ELF-1 (cell line): Measurements from ENCODE around the gene CRACR2B.

Experiments used
- DNase-seq: peaks from one replicate; pipeline ENCODE4 v3.0.0-alpha.2; 2016; ENCODE audit warnings: low read depth, low spot score

CRACR2B gene

DNA sequence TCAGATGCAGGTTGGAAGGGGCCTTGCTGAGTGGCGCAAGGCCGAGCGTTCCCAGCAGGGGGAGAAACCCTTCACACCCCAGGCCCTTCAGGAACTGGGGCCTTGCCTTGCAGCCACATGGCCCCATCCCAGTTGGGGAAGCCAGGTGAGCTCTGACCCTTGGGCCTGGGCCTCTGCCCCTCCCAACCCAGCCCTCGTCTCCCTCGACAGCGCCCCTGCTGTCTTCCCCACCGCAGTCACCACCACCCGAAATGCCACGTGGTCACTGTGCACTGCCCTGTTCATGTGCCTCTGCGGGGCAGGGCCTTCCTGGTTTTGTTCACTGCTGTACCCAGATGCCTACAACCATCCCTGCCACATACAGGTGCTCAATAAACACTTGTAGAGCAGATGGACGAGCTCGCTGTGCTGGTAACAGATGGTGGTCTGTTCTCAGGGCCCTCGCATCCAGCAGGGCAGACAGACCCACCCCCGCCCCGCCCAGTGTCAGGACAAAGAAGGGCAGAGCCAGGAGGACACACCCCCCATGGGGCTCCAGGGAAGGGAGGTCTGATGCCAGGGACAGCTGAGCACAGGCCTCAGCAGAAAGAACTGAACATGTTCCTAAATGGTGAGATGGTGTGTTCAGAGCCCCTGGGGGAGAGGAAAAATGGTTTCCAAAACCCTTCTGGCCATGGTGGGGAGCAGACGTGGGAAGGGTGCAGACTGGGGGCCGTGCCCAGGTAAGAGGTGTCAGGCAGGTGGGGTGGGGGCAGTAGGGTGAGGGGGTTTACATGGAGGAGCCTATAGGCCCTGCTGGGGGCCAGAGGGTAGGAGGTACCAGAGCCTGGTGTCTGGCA lies 10.9 kb downstream of the CRACR2B start:
- DNase-seq = peak; percentile 69

DNA sequence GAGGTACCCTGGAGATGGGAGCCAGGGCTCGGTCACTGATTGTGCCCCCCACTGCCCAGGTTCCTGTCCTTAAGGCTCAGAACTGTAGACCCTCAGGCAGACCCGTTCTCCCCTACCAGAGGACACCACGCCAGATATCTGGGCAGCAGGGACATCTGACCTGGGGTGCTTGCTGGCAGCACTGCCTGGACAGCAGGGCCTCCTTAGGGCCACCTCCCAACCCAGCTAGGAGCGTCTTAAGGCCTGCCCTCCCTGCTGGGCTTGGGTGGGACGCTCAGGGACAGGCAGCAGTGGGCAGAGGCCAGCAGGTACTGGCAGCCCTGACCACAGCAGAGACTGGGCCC lies 11.5 kb downstream of the CRACR2B start:
- no peak for DNase-seq

DNA sequence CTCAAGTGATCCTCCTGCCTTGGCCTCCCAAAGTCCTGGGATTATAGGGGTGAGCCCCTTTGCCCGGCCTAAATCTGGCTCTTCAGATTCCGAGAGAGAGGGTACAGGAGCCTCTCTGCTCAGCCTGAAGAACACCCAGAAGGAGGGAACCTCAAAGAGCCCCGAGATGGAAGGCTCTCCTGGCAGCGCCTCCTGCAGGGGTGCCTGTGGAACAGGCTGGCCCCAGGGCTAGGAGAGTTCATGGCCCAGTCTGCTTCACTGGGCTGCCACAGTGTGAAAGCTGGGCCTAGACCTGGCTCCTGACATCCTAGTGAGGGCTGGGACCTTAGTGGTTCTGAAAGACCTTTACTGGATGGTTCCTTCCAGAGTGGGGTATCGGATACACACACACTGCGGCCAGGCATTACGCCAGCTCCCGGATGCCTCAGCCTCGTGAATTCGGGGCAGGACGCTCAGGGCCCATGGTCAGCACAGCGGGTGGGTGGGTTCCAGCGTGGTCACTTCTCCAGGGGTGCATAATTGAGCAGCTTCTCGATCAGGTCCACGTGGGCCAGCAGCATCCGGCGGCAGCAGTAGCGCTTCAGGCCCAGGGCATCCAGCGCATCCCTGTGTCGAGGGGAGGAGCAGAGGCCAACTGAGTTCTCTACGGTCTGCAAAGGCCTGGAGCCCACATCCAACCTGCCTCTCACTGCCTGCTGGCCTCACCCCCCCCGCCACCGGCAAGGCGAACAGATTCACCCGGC lies 12.3 kb downstream of the CRACR2B start:
- DNase-seq = no peak

DNA sequence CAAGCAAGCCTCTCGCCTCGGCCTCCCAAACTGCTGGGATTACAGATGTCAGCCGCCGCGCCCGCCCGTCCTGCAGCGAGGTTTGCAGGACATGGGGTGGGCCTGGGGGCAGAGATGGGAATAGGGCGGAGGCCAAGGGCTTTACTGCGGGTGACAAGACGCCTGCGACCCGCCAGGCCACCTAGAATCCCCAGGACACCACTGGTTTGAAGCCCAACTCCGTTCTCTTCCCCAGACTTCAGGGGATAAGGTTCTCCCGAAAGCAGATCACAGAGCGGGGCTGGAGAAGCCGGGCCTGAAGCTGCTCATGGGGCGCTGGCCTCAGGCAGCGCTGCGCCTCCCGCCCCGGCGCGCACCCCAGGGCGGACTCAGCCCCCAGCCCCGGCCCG lies 14.3 kb downstream of the CRACR2B start:
- peak; percentile 35 for DNase-seq

DNA sequence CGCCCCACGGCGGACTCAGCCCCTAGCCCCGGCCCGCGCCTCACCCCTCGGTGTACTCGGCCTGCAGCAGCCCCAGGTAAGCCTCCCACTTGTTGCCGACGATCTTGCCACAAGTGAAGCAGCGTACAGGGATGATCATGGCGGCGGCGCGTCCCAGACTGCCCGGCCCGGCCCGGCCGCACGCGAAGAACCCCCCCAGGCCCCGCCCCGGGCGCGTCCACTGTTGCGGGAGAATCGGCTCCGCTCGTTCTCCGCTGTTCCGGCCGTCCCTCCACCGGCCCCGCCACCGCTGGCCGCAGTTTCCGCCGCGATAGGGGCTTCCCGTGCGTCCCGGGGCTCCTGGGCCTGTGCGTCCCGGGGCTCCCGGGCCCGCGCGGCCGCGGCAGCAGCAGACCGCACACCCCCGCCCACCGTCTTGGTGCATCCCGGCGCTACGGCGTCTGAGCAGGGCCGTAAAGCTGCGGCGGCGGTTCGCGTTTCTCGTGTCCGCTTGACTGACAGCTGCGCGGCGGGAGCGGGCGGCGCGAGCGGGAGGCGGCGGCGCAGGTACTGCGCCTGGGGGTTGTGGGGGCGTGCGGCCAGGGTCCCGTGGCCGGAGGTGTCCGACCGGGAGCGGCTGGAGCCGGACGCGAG lies 14.8 kb downstream of the CRACR2B start, which contains the start of the genes POLR2L and TSPAN4:
POLR2L (minus strand) TSS at position 160 of the 633 bp plus-strand sequence; CDS start at position 139, 21 bp downstream.
TSPAN4 (plus strand) TSS at position 483 of the 633 bp plus-strand sequence. CDS start 7,453 bp downstream, outside the sequence.
- peak; percentile 91 for DNase-seq

DNA sequence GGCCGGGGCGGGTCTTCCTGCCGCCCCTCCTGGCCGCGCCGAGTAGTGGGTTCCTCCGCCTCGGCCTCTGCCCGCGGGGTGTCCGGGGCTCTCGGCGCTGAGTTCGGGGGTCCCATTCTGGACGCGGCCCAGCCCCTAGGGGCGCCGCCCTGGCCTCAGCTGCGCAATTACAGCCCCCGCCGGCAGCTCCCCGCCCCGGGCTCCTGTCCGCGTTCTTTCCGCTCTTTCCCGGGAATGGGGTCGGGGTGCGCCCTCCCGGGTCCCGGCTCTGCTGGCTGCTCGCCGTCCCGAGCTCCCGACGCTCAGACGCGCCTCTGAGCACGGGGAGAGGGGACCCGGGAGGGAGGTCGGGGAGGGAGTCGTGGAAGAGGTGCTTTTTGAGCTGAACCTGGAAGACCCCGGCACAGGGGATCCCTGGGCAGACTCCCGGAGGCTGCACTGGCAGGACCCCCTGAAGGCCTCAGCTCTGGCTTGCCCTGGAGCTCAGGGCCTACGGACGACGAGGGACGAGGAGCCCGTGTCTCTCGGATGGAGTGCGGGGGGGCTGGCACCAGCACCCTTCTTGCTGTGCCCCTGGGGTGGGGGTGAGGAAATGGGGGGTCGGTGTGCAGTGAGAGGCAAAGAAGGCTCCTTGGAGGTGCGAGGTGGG lies 15.5 kb downstream of the CRACR2B start:
- DNase-seq = no peak

DNA sequence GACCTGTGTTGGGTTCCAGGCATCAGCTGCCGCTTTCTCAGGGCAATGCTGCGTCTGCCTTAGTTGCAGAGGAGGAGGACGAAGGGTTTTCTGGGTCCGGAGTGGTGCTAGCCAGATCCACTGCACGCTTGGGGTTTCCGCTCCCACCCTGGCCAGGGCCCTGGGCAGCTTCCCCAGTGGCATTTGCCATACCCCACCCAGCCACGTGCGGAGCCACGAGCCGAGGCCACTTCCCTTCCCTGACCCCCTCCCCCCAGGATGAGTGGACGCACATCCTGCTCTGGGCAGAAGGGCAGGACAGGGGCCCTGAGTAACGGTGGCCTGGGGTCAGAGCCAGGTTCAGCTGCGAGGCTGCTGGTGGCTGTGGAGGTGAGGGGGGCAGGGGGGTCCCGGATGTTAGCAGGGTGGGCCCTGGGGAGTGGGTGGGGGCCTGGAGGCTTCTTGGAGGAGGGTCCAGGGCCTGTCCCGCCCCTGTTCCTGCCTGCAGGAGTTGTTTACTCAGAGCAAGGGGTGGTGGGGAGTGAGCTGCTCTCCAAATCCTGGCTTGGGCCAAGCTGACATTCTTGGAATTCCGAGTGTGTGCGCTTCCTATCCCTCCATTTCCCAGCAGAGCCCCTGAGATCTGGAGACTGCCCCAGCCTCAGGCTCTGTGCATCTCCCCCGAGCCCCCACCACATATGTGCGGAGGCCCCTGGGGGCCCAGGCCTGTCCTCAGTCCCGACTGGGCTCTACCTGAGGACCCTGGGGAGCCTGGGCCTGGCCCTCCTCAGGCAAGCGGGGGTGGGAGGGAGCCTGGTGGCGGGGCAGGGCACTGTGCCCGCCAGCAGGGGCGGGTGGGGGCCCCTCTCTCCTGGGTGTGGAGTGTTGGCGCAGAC lies 16.3 kb downstream of the CRACR2B start:
- peak; percentile 97 for DNase-seq

DNA sequence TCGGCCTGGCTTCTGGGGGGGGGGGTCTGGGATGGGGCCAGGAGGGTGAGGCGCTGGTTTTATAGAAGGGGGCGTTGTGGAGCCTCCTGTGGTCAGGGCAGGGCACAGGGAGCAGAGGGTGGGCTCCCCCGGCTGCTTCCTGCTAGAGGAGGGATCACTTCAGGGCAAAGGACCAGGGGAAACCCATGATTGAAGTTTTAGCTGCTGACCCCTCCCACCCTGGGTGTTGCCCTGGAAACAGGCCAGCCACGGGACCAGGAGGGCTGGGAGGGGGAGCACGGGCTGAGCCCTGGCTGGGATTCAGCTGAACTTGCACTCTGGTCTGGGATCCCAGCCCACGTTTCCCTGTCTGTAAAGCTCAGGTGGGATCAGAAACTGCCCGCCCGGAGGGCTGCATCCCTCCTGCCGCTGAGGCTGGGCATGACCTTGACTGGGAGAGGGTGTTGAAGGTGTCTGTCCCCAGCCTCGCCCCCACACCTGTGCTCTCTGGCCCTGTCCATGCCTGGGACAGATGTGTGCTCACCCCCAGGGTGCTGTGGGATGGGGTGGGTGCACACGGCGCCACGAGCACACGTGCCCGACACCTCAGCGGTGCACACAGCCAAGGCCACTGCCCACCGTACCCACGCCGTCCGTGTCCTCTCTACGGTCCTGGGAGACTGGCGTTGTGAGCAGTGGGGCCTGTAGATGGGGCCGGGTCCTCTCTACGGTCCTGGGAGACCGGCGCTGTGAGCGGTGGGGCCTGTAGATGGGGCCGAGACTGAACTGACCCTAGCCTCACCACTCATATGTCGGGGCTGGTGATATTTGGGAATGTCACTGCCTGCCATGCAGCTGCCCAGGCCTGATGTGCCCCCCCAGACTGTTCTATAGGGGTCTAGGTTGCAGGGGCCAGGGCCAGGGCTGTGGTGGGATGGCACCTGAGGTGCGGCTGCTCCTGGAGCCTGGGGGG lies 17.2 kb downstream of the CRACR2B start:
- peak; percentile 94 for DNase-seq

DNA sequence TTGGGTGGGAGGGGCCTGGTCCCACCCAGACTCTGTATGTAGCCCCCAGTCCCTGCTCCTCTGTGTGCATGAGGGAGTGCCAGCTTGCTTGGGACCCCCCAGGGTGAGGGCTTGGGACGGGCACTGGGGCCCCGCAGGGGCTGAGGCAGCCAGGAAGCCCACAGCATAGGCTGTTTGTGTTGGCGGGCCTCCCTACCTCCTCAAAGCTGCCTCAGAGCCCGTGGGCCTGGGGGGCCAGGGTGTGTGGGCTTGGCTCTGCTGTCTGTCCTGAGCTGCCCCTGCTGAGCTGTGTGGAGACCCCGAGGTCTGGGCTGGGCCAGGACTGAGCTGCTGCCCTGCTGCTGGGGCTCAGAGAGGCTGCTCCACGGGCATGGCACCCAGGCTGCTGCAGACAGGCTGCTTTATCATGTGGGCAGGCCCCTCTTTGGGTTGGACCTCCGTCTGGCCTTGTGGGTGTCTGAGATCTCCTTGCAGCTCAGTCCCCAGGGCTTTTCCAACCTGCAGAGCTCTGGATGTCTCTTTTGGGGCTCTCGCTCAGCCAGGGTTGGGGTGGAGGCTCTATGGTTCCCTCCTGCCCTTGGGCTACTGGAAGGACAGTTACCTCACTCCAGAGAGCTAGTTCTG lies 18.3 kb downstream of the CRACR2B start:
- no peak for DNase-seq

DNA sequence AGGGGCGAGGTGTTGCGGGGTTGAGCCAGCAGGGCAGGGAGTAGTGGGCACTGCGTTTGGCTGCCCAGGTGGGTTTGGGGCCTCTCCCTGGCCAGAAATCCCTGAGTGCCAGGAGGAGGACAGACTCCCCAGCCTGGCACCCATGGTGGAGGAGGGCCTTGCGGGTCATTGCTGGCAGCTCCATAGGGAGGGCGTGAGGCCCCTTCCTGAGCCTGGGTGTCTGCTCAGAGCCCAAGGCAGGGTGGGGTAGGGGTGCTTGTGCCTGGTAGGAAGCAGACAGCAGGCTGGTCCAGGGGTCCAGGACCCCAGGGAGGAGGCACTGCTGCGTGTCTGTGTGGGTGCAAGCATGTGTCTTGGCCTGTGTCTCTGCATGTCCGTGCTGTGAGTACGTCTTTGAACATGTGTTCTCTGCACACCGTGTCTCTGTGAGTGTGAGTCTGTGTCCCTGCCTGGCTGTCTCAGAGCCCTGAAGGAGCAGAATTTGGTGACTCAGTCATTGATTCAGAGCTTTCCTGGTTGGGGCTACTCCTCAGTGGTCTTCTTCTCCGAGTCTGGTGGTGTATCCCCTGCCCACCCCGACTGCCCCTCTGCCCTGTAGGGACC lies 18.9 kb downstream of the CRACR2B start:
- DNase-seq = no peak

DNA sequence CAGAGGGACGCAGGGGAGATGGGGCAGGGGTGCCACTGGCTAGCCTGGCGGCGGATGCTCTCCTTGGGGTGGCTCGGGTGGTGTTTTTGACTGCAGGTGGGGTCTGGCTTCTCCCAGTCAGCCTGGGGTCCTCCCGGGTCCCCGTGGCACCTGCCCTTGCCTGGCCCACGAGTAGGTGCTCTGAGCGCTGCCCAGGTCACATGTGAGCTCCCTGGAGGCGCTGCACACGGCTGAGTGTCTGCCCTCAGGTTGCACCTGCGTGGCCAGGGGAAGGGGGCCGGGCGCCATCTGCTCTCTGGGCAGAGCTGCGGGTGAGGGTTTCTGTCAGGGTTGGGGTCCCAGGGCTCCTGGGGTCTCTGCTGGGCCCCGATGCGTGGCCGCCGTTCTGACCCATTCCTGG lies 20.2 kb downstream of the CRACR2B start:
- DNase-seq = no peak

DNA sequence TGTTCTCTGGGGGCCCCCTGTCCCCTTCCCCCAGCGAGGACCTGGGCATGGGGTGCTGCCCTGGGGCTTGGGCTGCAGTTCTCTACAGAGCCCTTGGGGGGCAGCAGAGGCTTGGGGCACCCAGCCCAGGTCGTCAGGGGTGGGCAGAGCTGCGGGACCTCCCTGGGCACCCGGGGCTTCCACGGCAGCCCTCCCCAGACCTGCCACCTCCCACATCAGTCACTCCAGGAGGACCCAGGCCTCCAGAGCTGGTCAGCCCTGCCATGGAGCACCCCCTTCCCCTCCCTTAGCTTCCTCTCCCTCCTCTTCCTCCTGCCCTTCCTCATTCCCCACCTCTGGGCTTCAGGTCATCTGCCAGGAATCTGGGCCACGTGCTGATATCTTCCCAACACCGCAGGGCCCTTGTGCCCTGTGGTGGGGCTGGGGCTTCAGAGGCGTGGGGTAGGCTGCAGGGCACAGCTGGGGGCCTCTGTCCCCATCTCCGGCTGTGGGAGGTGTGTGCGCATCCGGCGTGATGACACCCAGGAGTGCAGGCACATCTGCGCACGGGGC lies 20.7 kb downstream of the CRACR2B start:
- peak; percentile 51 for DNase-seq

DNA sequence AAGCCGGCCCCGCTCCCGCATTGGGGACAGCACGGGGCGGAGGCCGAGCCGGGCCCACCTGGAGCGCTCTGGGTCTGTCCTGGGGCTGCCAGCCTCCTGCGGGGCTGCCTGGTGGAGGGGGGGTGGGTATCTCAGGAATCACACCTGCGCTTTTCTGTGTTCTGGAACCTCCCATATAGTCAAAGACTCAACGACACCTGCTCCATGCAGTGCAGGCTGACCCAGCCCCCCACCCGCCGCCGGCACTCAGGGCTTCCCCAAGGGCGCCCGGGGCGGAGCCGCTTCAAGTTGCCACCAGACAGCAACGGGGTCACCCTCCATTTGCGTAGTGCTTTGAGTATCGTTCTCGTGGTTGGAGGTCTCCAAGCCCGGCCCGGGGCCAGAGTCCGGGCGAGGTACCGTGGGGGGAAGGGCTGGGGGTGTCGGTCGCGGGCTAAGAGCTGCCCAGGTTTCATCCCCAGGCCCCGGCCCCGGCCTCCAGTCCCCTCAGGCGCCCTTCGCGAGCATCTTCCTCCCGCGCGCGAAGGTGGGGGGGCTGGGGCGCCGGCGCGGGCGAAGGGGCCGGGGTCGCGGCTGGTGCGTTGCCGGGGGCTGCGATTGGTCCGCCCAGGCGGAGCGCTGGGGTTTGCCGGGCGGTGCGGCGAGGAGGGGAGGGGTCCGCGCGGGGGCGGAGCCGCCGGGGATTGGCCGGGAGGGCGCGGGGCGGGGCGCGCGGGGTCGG lies 21.5 kb downstream of the CRACR2B start:
- peak; percentile 40 for DNase-seq

DNA sequence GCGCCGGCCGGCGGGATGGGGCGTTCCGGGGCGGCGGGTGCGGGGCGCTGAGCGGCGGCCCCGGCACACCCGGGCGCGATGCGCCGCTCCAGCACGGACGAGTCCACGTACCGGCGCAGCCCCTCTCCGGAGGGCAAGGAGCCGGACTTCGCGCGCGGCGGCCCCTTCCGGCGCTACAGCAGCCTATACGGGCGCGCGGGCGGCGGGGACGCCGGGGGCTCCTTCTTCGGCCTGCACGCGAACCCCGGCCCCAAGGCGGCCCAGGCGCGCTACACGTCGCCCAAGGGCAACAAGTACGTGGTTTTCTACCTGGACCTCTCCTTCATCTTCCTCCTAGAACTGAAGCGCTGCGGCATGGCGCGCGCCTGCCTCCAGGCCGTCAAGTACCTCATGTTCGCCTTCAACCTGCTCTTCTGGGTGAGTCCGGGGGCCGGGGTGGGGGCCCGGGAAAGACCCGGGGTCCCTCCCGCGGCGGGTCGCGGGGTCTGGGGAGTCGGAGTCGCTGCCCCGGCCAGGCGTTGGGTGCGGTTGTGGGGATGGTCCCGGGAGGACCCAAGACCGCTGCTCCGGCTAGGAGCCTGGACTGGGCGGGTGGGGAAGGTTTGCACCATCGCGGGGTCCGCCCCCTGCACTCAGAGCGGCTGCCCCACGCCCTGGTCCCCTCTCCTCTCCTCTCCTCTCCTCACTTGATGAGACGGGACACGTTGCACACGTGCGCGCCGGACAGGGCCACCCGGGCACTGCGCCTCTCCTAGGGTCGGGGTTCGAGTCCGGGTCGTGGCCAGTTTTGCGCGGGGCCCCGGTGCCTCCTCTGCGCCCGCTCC lies 22.4 kb downstream of the CRACR2B start:
- peak; percentile 31 for DNase-seq

DNA sequence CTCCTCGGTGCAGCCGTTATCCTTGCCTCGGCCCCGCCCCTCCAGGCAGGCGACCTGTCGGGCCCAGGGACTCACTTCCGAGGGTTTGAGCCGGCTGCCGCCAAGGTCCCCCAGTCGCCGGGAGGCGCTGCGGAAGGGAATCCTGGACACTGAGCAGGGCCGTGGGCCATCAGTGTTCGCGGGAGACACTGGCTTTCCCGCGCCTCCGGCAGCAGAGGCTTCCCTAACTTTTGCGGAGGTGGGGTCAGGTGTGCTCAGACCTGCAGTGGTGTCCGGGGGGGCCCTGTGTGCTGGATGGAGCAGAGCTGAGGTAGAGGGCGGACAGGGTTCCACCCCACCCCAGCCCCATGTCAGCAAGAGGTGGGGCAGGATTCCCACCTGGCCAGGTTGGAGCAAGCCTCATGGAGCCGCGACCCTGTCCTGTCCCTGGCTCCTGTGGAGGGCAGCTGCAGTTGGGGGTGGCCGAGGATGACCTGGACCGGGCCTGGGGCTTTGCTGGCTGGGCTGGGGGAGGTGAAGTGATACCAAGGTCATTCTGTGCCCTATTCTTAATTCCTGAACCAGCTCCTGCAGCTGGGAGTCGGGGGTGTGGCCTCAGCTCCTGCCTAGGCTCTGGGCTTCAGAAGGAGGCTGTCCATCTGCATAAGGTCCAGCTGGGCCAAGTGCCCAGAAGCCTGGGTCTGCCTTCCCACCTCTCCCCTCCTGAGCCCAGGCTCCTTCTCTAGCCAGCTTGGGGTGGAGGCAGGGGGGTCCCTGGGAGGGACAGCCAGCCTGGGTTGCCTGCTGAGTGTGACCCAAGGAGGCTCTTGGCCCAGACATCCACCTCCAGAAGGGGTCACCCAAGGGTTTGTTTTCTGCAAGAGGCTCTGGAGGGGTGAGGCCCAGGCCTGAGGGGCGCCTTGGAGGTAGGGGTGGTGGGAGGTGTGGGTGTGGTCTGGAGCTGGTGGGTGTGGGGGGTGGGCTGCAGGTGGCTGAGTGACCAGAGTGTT lies 23.4 kb downstream of the CRACR2B start:
- DNase-seq = peak; percentile 47

DNA sequence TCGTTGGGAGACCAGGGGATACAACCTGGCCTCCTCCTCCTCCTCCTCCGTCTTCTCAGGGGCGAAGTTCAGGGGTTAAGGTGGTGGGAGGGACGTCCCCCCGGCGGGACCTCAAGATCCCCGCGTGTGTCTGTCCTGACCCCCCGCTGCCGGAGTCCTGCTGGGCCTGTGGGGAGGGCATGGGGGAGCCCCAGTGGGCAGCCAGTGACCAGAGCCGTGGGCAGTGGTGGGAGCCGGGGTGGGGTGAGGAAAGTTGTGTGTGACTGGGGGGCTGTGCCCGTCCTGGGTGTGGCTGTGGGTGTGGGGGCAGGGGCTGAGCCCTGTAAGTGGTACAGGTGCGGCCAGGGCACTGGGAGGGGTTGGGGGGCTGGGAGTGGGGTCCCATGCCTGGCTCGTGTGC lies 25.0 kb downstream of the CRACR2B start:
- DNase-seq = no peak
